ENCODE measurements around the gene FAM3B.

FAM3B gene

GRCh38 chr21:41326414-41327080, 9.9 kb downstream of the FAM3B start:
- TF ChIP-seq EGR1 (IDR thresholded peaks at IDR 0.05): no peak
- no peak for TF ChIP-seq YY1 (IDR thresholded peaks at IDR 0.05; ENCODE audit: low read depth)
- TF ChIP-seq NFIC (IDR thresholded peaks at IDR 0.05): no peak
- TF ChIP-seq TEAD4 (IDR thresholded peaks at IDR 0.05): no peak
- no peak for TF ChIP-seq REST (IDR thresholded peaks at IDR 0.05; ENCODE audit: low read depth)
- TF ChIP-seq RAD21 (IDR thresholded peaks at IDR 0.05; ENCODE audit: low read depth): no peak
- no peak for TF ChIP-seq CEBPB (IDR thresholded peaks at IDR 0.05)
- no peak for TF ChIP-seq TCF12 (IDR thresholded peaks at IDR 0.05; ENCODE audit: low read depth)
- no peak for TF ChIP-seq USF1 (IDR thresholded peaks at IDR 0.05)
- no peak for TF ChIP-seq CREB1 (IDR thresholded peaks at IDR 0.05; ENCODE audit: low read depth)
- no peak for TF ChIP-seq TAF1 (IDR thresholded peaks at IDR 0.05; ENCODE audit: low read depth)
- TF ChIP-seq MAX (IDR thresholded peaks at IDR 0.05): no peak
- no peak for TF ChIP-seq FOXM1 (IDR thresholded peaks at IDR 0.05; ENCODE audit: borderline replicate concordance, low read depth)
- TF ChIP-seq EP300 (IDR thresholded peaks at IDR 0.05; ENCODE audit: borderline replicate concordance): no peak

- TF ChIP-seq TAF1 (IDR thresholded peaks at IDR 0.05; ENCODE audit: low read depth) (no peak), TEAD4 (IDR thresholded peaks at IDR 0.05) (no peak), EP300 (IDR thresholded peaks at IDR 0.05; ENCODE audit: borderline replicate concordance) (no peak), USF1 (IDR thresholded peaks at IDR 0.05) (no peak), RAD21 (IDR thresholded peaks at IDR 0.05; ENCODE audit: low read depth) (no peak), EGR1 (IDR thresholded peaks at IDR 0.05) (no peak), TCF12 (IDR thresholded peaks at IDR 0.05; ENCODE audit: low read depth) (no peak), ZBTB7A (IDR thresholded peaks at IDR 0.05; ENCODE audit: low read depth) (no peak), CREB1 (IDR thresholded peaks at IDR 0.05; ENCODE audit: low read depth) (no peak), CEBPB (IDR thresholded peaks at IDR 0.05) (no peak), MAX (IDR thresholded peaks at IDR 0.05) (no peak), FOXM1 (IDR thresholded peaks at IDR 0.05; ENCODE audit: borderline replicate concordance, low read depth) (no peak), NFIC (IDR thresholded peaks at IDR 0.05) (no peak), YY1 (IDR thresholded peaks at IDR 0.05; ENCODE audit: low read depth) (no peak), REST (IDR thresholded peaks at IDR 0.05; ENCODE audit: low read depth) (no peak)
Observed at GRCh38 chr21:41327753-41328152, 11.2 kb downstream of the FAM3B start.

GRCh38 chr21:41328660-41329607, 12.3 kb downstream of the FAM3B start:
- TF ChIP-seq ZBTB7A (IDR thresholded peaks at IDR 0.05; ENCODE audit: low read depth) (no peak), CEBPB (IDR thresholded peaks at IDR 0.05) (no peak), MAX (IDR thresholded peaks at IDR 0.05) (no peak), TEAD4 (IDR thresholded peaks at IDR 0.05) (no peak), NFIC (IDR thresholded peaks at IDR 0.05) (no peak), REST (IDR thresholded peaks at IDR 0.05; ENCODE audit: low read depth) (no peak), YY1 (IDR thresholded peaks at IDR 0.05; ENCODE audit: low read depth) (no peak), FOXM1 (IDR thresholded peaks at IDR 0.05; ENCODE audit: borderline replicate concordance, low read depth) (no peak), EGR1 (IDR thresholded peaks at IDR 0.05) (no peak), TAF1 (IDR thresholded peaks at IDR 0.05; ENCODE audit: low read depth) (no peak), CREB1 (IDR thresholded peaks at IDR 0.05; ENCODE audit: low read depth) (no peak), USF1 (IDR thresholded peaks at IDR 0.05) (no peak), EP300 (IDR thresholded peaks at IDR 0.05; ENCODE audit: borderline replicate concordance) (no peak), TCF12 (IDR thresholded peaks at IDR 0.05; ENCODE audit: low read depth) (no peak), RAD21 (IDR thresholded peaks at IDR 0.05; ENCODE audit: low read depth) (no peak)
